Left cardiac atrium (tissue), 4 donors: Measurements from ENCODE around the gene BDH2. TPM values are rescaled to one million over a fixed set of nuclear protein-coding genes. Genes with fewer than 3 reads are reported as not detected.
A peak's percentile ranks its signal among the peaks of the same experiment; 100 is the strongest.

Experiments
- ATAC-seq, 2 donors: fragments of 200-7000 bp; cut with Tn5 transposase; one replicate each; pipeline ENCODE4 v1.9.1; 2020; ENCODE audit warnings: mild to moderate bottlenecking in 2 of 2, moderate library complexity in 2 of 2
- DNase-seq: peaks from one replicate; pipeline ENCODE4 v3.0.0-alpha.2; 2020
- intact Hi-C, 2 donors: fragments of 100-400 bp; cut with DNase I; formaldehyde crosslinking; loops; one replicate each; pipeline versions ENCODE4 v1.14.1 to v1.15.1; 2022 to 2023
- long read RNA-seq: library from polyadenylated mRNA; unstranded; transcript quantifications from one replicate; pipeline ENCODE4 v2.0.0, GENCODE V29; 2021
- total RNA-seq, 2 donors: library from RNA; stranded (reverse); fragmentation: NEBNext Ultra II Directional; extraction: Animal tissue kit (Norgen Biotek cat#: 25700); gene quantifications; one replicate each; pipeline ENCODE4 v1.2.1, GENCODE V29; 2021
- donor health status: DM: no; HTN: yes; CAD: no.
- donor health status: DM: no; HTN: yes; CAD: no; lungs with severe emphysema.
- donor health status: DM: yes; HTN: yes; CAD: no.
- donor health status: Dilated cardiomyopathy.

The BDH2 gene
- total RNA-seq = 10 to 100 TPM; 28.0 to 36.7 TPM
- long read RNA-seq, transcript BDH2-204 (9 exons, 2,046 nt) = minor isoform, 8 of 21 reads
- long read RNA-seq, transcript BDH2-201 (10 exons, 1,126 nt) = major isoform, 12 of 21 reads
- long read RNA-seq, partial matches to known transcripts = 1 of 21 reads
- long read RNA-seq, other reads (novel, unspliced or antisense) = 0 of 21 reads

DNA sequence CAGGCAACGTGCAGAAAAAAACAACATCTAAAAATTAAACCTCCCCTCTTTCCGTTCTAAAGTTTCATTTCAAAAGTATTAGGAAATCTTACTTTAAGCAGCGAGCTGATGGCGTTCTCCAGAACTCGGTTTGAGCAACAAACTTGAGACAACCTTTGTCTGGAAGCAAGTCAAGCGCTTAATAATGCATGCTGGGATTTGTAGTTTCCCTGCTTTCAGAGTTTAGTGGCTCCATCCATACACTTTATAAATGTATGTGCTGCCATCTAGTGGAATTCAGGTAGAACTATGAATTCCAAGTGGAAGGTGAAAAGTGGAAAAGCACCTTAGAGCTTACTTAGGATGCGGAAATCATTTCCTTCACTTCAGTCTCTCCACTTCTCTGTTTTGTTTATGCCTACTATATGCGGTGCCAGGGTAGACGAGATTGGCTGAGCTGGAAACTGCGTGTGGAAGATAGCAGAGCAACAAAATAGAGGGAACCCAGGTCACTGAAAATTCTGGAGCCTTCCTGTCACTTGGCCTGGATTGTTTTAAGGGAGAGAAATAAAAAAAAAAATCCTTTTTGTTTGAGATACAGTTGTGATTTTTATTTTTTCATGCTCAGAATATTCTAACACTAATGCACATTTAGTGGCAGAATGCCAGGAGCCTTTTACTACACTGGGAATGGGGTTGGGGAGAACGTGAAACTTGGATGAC lies at the start of gene BDH2:
BDH2 (minus strand) TSS at position 144 of the 702 bp plus-strand sequence. CDS start 3,580 bp downstream, outside the sequence.
- DNase-seq = peak; percentile 27
- intact Hi-C loops = loop anchor here (5.0 to 10.0 kb wide), 4 partner anchors 478 to 653 kb away; no protein-coding TSS in a partner anchor
- ATAC-seq = peak; percentile 97 to 98

- intact Hi-C loops = no loop called here
- no peak for ATAC-seq
- no peak for DNase-seq
Measured at GRCh38 chr4:103144926-103145325, 45.3 kb upstream of the BDH2 start.

DNA sequence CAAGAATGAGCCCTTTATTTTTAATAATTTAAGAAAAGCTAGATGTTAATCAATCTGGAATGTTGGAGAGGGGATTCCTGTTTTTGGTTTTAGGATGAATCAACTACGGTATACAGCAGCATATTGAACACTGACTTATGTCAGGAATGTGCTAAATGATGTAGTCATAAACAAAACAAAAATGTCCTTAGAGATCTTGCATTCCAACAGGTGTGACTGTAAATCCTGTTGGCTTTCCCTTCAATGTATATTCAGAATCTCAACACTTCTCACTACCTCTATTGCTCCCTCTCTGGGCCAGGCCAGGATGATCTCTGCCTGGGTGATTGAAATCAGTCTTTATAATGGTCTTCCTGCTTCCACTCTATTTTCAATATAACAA lies 37.8 kb upstream of the BDH2 start:
- intact Hi-C loops = no loop called here
- no peak for ATAC-seq
- DNase-seq = no peak

- intact Hi-C loops = no loop called here
- ATAC-seq (no peak), DNase-seq (no peak)
Measured at GRCh38 chr4:103136671-103137445, 37.2 kb upstream of the BDH2 start.

DNA sequence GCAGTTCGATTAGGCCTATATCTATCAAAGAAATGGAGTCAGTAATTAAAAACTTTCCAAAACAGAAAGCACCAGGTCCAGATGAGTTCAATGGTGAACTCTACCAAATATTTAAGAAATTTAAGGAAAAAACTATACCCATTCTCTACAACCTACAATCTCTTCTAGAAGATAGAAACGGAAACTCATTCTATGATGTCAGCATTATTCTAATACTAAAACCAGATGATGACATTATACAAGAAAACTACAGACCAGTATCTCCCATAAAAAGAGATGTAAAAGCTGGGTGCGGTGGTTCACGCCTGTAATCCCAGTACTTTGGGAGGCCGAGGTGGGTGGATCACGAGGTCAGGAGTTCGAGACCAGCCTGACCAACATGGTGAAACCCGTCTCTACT lies 29.5 kb upstream of the BDH2 start:
- intact Hi-C loops = no loop called here
- ATAC-seq = no peak

GRCh38 chr4:103126126-103126525 lies 26.5 kb upstream of the BDH2 start:
- ATAC-seq (no peak), DNase-seq (no peak)
- intact Hi-C loops = no loop called here

More for the DNA sequence above, 29.5 kb upstream of the BDH2 start:
- DNase-seq = no peak

GRCh38 chr4:103123114-103123513 lies 23.5 kb upstream of the BDH2 start:
- ATAC-seq (no peak), DNase-seq (no peak)
- intact Hi-C loops = no loop called here

GRCh38 chr4:103118166-103118565 lies 18.5 kb upstream of the BDH2 start:
- intact Hi-C loops = no loop called here
- DNase-seq (no peak), ATAC-seq (no peak)

GRCh38 chr4:103111598-103111997 lies 12.0 kb upstream of the BDH2 start:
- intact Hi-C loops = no loop called here
- DNase-seq (no peak), ATAC-seq (no peak)

GRCh38 chr4:103108542-103108941 lies 8.9 kb upstream of the BDH2 start:
- ATAC-seq = no peak
- intact Hi-C loops = no loop called here
- DNase-seq = no peak

DNA sequence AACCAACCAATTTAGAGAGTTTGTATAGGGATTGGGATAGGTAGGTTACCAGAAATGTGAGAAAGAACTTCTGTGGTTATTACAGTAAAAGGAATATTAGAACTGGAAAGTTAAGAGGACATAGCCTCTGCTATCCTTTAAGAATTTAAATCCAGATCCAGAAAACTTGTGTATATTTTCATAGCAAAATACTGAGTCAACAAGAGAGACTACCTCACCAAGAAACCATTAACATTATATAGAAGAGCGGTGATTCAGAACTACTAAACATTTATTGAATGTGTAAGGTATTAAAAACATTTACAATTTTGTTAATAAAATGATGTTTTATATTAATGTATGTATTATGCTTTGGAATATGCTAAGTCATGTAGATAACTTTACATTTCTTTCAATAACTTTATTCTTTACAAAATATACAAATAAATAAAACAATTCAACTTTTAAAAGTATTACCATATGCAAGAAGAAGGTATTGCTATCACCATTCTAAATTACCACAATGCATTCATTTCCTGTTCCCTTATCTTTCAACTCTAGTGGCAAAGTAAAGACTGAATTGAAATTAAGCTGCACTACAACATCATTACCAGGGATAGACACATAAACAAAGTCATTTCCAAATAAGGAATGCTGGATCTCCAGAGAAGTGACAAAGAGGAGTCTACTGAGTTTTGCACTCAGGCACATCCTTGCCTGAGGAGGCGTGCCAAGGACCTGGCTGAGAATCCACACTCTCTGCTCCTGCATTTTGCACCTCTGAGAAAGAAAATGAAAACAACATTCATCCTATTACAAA lies 6.1 kb upstream of the BDH2 start:
- no peak for ATAC-seq
- no peak for DNase-seq
- intact Hi-C loops = no loop called here

DNA sequence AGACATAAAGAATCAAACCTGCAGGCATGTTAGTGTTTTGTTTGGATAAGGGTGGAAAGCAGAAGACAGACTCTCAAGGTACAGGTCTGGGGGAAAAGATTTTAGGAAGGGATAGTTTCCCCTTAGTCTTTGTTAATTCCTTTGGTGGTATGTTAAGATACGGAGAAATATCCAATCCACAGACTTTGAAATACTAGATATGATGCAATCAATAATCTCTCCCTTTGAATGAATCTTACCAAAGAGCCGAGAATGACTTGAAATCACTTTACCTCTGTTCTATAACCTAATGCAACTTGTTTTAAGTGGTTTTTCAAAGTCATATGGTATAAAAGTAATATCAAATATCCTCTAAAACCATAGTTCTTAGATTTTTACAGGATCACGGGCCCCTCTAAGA lies 5.3 kb upstream of the BDH2 start:
- DNase-seq (no peak), ATAC-seq (no peak)
- intact Hi-C loops = no loop called here

- intact Hi-C loops = no loop called here
- no peak for ATAC-seq
- no peak for DNase-seq
Measured at GRCh38 chr4:103100691-103101090, 1.1 kb upstream of the BDH2 start.

GRCh38 chr4:103098756-103099440 lies 736 bp downstream of the BDH2 start:
- intact Hi-C loops = loop anchor here (5.0 to 10.0 kb wide), 4 partner anchors 477 to 652 kb away; no protein-coding TSS in a partner anchor
- no peak for DNase-seq
- ATAC-seq = peak; percentile 31 to 50

DNA sequence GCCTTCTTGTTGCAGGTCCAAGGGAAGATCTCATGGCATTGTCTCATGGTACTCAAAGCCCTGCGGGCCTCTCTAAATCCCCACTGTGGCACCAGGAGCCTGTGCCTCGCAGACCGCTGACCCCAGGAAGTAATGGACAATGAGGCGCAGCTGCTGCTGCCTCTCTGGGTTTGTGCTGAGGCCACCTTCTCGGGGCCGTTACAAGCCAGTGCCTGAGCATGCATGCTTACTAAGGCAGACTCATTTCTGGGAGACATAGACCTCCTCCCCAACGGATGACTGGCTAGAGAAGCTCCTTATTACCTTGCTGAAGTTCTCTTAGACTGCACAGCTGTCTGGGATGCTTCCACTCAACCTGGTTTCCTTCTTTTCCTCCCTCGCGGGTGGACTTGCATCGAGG lies 1.3 kb downstream of the BDH2 start:
- intact Hi-C loops = loop anchor here (5.0 to 10.0 kb wide), 4 partner anchors 476 to 651 kb away; no protein-coding TSS in a partner anchor
- DNase-seq (no peak), ATAC-seq (peak in 1 of 2 donors; percentile 9)

DNA sequence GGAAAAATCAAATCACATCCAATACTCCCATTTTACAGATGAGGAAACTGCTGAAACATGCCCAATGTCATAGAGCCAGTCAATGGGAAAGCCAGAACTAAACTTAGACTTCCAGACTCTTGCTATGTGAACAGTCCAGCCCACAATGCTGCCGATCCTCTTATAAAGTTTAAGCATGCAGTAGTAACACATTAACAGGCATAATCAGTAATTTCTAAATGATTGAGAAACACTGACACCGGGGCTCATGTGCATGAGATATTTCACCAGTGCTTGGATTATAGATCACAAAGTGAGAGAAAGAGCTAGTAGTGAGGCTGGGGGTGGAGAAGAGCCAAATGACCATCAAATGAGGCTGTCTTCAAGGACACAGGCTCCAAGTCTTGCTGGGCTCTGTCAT lies 2.5 kb downstream of the BDH2 start:
- no peak for DNase-seq
- intact Hi-C loops = loop anchor here (5.0 to 10.0 kb wide), 4 partner anchors 475 to 650 kb away; no protein-coding TSS in a partner anchor
- ATAC-seq = no peak

- intact Hi-C loops = loop anchor here (5.0 to 10.0 kb wide), 4 partner anchors 473 to 648 kb away; no protein-coding TSS in a partner anchor
Measured at GRCh38 chr4:103095080-103095479, 4.6 kb downstream of the BDH2 start.

DNA sequence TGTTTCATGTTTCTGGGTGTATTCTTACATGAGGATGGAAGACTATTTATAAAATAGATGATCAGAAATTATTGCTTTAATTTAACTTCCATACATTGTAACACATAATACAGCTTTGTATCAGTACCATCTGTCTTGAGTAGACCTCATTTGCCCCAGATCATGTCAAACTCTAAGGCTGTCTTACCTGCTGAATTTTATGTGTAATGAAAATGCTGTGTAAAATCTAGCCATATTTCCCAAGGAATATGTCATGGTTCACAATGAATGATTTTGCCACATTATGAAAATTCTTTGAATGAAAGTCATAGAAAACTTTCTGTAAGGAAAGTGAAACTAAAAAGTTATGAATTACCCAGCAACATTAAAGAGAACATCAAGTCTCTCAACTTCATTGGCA lies 7.4 kb downstream of the BDH2 start:
- no peak for ATAC-seq
- intact Hi-C loops = loop anchor here in 1 of 2 donors (10.0 kb wide), 2 partner anchors 477 to 637 kb away; no protein-coding TSS in a partner anchor
- DNase-seq = no peak

More at GRCh38 chr4:103095080-103095479, 4.6 kb downstream of the BDH2 start:
- ATAC-seq (no peak), DNase-seq (no peak)
